Keratinocyte (primary cell): ENCODE measurements around the gene RRAD. TPM values are rescaled to one million over a fixed set of nuclear protein-coding genes. Genes with fewer than 3 reads are reported as not detected.

Source experiments
- DNase-seq: peaks from one replicate; pipeline ENCODE4 v3.0.0-alpha.2; 2011; ENCODE audit warnings: low read depth, missing footprints, low spot score
- FAIRE-seq: peaks from 2 replicates; lab custom pipeline; 2011; peaks lifted over from hg19 to GRCh38; lab: Jason Lieb, UNC
- H2AFZ ChIP-seq: 2 replicates; pipeline ENCODE4 v1.6.0; 2012; ENCODE audit warnings: low read length, control low read depth, inconsistent platforms; ENCODE audit not compliant: control insufficient read depth
- H3K27ac ChIP-seq: 2 replicates; pipeline ENCODE4 v1.5.1; 2011; ENCODE audit warnings: low read length; ENCODE audit not compliant: control insufficient read depth, insufficient read depth
- H3K27me3 ChIP-seq: 3 replicates; pipeline ENCODE4 v1.6.0; 2011; ENCODE audit warnings: low read length; ENCODE audit not compliant: control insufficient read depth, insufficient read depth; ENCODE audit errors: extremely low read depth
- H3K36me3 ChIP-seq, 2 experiments: 2 replicates in 1 of 2; 3 replicates in 1 of 2; pipeline ENCODE4 v1.5.1; 2011; ENCODE audit warnings: low read length in 2 of 2, mild to moderate bottlenecking in 1 of 2; ENCODE audit not compliant: control insufficient read depth in 2 of 2, insufficient read depth in 2 of 2; ENCODE audit errors: extremely low read depth in 1 of 2
- H3K4me1 ChIP-seq: 3 replicates; pipeline ENCODE4 v1.5.1; 2011; ENCODE audit warnings: low read length; ENCODE audit not compliant: control insufficient read depth, insufficient read depth; ENCODE audit errors: extremely low read depth
- H3K4me2 ChIP-seq: 3 replicates; pipeline ENCODE4 v1.6.0; 2011; ENCODE audit warnings: low read depth, low read length; ENCODE audit not compliant: control insufficient read depth, insufficient read depth; ENCODE audit errors: extremely low read depth
- H3K4me3 ChIP-seq, 3 experiments: fragments of 200-600 bp in 1 of 3; sonication (generic) in 1 of 3; 2 replicates in 2 of 3; 3 replicates in 1 of 3; pipeline ENCODE4 v1.5.1; 2011 to 2016; ENCODE audit warnings: low read length in 3 of 3, mild to moderate bottlenecking in 3 of 3, control low read depth in 2 of 3, inconsistent platforms in 1 of 3, low read depth in 1 of 3, mixed read lengths in 1 of 3, mixed run types in 1 of 3, moderate library complexity in 1 of 3; ENCODE audit not compliant: control insufficient read depth in 2 of 3, insufficient read depth in 2 of 3; ENCODE audit errors: extremely low read depth in 1 of 3
- H3K79me2 ChIP-seq: 2 replicates; pipeline ENCODE4 v1.6.0; 2012; ENCODE audit warnings: low read length; ENCODE audit not compliant: control insufficient read depth, insufficient read depth
- H3K9ac ChIP-seq: 3 replicates; pipeline ENCODE4 v1.6.0; 2011; ENCODE audit warnings: low read length; ENCODE audit not compliant: control insufficient read depth, insufficient read depth; ENCODE audit errors: extremely low read depth
- H3K9me1 ChIP-seq: 3 replicates; pipeline ENCODE4 v1.6.0; 2011; ENCODE audit warnings: low read length; ENCODE audit not compliant: control insufficient read depth, insufficient read depth; ENCODE audit errors: extremely low read depth
- H3K9me3 ChIP-seq: 2 replicates; pipeline ENCODE4 v1.5.1; 2012; ENCODE audit warnings: low read depth, low read length; ENCODE audit not compliant: control insufficient read depth
- H4K20me1 ChIP-seq: 3 replicates; pipeline ENCODE4 v1.6.0; 2011; ENCODE audit warnings: low read length; ENCODE audit not compliant: control insufficient read depth, insufficient read depth; ENCODE audit errors: extremely low read depth
- CTCF ChIP-seq, 3 experiments: IDR thresholded peaks in 1 of 3; conservative IDR thresholded peaks in 1 of 3; optimal IDR thresholded peaks in 1 of 3; 2 replicates in 2 of 3; 3 replicates in 1 of 3; pipeline versions ENCODE3 to v1.5.1; 2011; ENCODE audit warnings: low read length in 3 of 3, mild to moderate bottlenecking in 3 of 3, moderate library complexity in 2 of 3, control low read depth in 1 of 3, inconsistent platforms in 1 of 3; ENCODE audit not compliant: insufficient read depth in 2 of 3; ENCODE audit errors: extremely low read depth in 1 of 3
- EZH2 ChIP-seq: IDR thresholded peaks from one replicate; pipeline ENCODE4 v1.6.1; 2012; ENCODE audit warnings: inconsistent platforms, mild to moderate bottlenecking, low read length, moderate library complexity
- dilution Hi-C: fragments of 300-500 bp; cut with MboI; formaldehyde crosslinking; loops from one replicate; pipeline ENCODE4 v1.7.0; 2020; ENCODE audit warnings: low sequenced_read_pairs; ENCODE audit not compliant: extremely low pct_ligation_motif_present
- polyA plus RNA-seq, 5 experiments: library from polyadenylated mRNA; depleted of rRNA in 3 of 5; stranded (reverse) in 3 of 5; stranded (forward) in 1 of 5; unstranded in 1 of 5; fragments of >200 nt; gene quantifications; 1 replicate in 1 of 5; 2 replicates in 3 of 5; 3 replicates in 1 of 5; pipeline versions ENCODE4 v1.2.1 to v1.2.3, GENCODE V29; 2011 to 2012; ENCODE audit warnings: missing spikeins in 2 of 5, low read depth in 1 of 5, low replicate concordance in 1 of 5

Gene RRAD
- polyA plus RNA-seq, 1 donor (not counting 4 experiments of a cell fraction or from before 2014, with no cell fraction given): 2.7 TPM

- dilution Hi-C loops: no loop called here
- Histone ChIP-seq H4K20me1 (no peaks in the 10 kb centered on the region), H3K4me1 (peaks cover 5% of the 10 kb centered on the region), H3K36me3 (no peaks in the 10 kb centered on the region), H3K27ac (no peak overlapping the region), H3K9me3 (no peaks in the 10 kb centered on the region), H3K4me3 (no peak overlapping the region), H3K4me2 (no peak overlapping the region), H3K79me2 (no peaks in the 10 kb centered on the region), H3K9me1 (no peaks in the 10 kb centered on the region), H3K9ac (no peak overlapping the region), H2AFZ (no peak overlapping the region), H3K27me3 (no peaks in the 10 kb centered on the region)
- TF ChIP-seq EZH2 (no peak), CTCF (optimal IDR thresholded peaks at IDR 0.05 in 1 of 3, IDR thresholded peaks at IDR 0.05 in 1 of 3, conservative IDR thresholded peaks at IDR 0.05 in 1 of 3; ENCODE audit: extremely low read depth in 1 of 3, insufficient read depth in 2 of 3, low read length in 3 of 3) (no peak)
- DNase-seq: no peak
- FAIRE-seq: no peak
These were observed 51.1 kb downstream of the RRAD start for GRCh38 chr16:66874079-66874775.

- Histone ChIP-seq H3K79me2 (no peaks in the 10 kb centered on the region), H3K9me3 (no peaks in the 10 kb centered on the region), H3K4me2 (no peak overlapping the region), H3K27ac (no peak overlapping the region), H3K4me3 (no peak overlapping the region), H4K20me1 (no peaks in the 10 kb centered on the region), H3K27me3 (no peaks in the 10 kb centered on the region), H2AFZ (no peak overlapping the region), H3K36me3 (no peaks in the 10 kb centered on the region), H3K4me1 (peaks cover 5% of the 10 kb centered on the region), H3K9me1 (no peaks in the 10 kb centered on the region), H3K9ac (no peak overlapping the region)
- dilution Hi-C loops: no loop called here
- DNase-seq (no peak), FAIRE-seq (no peak)
- no peak for TF ChIP-seq CTCF (optimal IDR thresholded peaks at IDR 0.05 in 1 of 3, IDR thresholded peaks at IDR 0.05 in 1 of 3, conservative IDR thresholded peaks at IDR 0.05 in 1 of 3; ENCODE audit: extremely low read depth in 1 of 3, insufficient read depth in 2 of 3, low read length in 3 of 3)
- no peak for TF ChIP-seq EZH2
These were observed 51.7 kb downstream of the RRAD start for GRCh38 chr16:66873685-66874055.
